ENCODE data around the gene SLC26A2.
"Not testable (repeated sequence)": the region's sequence is repeated elsewhere in the genome, so short reads cannot be mapped to it uniquely, and the experiment has no call there.

The SLC26A2 gene

DNA sequence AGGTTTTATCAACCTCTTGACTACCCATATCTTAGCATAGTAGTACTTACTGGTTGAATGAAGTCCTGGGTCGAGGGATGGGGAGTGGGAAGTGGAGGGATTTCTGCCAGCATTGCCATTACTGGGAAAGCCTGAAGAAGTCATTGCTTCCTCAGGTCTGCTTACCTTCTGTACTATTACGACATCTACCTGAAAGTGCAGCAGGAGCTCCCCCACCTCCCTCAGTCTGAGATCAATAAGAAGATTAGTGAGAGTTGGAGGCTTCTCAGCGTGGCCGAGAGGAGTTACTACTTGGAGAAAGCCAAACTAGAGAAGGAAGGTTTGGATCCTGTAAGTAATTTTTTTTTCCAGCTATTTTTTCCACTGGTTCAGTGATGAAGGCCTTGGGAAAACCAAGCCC, 45.8 kb downstream of the SLC26A2 start:
- DNase-seq (ENCODE audit: low read depth in 2 of 2): no peak

DNA sequence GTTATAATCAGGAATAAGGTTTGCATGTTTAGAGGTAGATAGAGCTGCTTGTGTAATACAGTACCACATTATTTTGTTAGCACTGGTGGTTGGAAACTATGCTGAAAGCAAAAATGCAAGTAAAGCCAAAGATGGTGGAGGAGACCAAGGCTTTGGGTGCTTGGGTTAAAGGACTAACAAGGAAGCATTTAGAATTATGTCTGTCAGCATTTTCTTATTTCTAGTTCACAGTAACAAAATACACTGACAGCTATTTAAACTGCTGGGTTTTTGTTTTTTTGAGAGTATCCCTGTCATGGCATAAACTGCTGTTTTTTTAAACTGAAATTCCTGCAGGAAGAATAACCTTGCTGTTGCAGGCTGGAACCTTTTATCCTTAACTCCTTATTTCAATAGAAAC, 46.5 kb downstream of the SLC26A2 start:
- no peak for DNase-seq (ENCODE audit: low read depth in 2 of 2)

DNA sequence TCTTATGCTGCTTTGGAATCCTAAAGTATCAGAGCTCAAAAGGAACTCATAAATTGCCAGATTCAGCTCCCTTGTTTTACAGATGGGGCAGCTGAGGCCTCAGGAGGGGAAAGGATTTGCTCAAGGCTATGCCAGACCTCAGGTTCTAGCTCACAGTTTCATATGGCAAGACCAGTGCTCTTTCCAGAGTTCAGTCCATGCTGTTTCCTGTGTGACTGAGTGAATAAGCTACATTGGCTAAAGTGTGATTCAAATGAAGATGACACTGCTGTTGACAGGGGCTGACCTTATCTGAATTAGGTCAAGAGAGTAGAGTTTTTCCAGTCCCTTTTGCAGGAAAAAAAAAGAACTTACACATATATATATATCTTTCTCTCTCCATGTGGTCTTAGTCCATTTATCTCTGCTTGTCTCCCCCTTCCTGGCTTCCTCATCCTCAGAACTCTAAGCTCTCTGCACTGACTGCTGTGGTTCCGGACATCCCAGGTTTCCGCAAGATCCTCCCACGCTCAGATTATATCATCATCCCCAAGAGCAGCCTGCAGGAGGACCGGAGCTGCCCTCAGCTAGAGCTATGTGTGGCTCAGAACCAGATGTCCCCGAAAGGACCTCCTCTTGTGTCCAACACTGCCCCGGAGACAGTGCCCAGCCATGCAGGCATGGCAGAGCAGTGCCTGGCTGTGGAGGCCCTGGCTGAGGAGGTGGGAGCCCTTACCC, 49.3 kb downstream of the SLC26A2 start:
- no peak for DNase-seq (ENCODE audit: low read depth in 2 of 2)

DNA sequence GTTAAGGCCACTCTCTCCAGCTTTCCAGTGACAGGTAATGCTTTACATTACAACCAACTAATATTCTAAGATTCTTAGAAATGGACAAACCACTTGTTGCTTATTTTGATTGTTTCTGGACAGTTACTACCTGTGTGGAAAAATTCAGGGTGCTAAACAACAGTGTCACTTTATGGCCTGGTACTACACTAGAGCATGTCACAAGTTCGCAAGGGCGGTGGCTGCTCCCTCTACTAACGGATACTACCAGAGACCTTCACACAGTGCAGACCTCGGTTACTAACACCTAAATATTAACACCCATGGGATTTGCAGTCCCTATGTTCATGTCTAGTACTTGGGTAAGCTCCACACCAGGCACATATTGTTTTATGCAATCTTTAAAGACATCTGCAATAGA, 53.4 kb downstream of the SLC26A2 start:
- no peak for DNase-seq (ENCODE audit: low read depth in 2 of 2)

DNA sequence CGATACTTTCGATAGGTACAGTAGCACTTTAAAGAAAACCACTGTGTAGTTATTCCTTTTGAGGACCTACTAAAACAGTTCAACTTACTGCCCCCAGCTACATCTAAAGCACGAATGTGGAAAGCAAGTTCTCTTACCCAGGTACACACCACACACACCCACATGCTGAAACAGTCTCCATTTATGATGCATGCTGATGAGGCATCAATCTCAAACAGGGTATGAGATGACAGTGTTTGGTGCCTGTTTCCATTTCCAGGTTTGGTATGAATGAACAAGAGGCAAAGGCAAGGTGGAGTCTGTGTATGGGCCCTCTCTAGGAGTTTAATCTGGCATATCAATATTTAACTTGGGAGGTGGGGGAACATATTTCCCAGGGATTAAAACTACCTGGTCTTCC, 53.9 kb downstream of the SLC26A2 start:
- no peak for DNase-seq (ENCODE audit: low read depth in 2 of 2)

DNA sequence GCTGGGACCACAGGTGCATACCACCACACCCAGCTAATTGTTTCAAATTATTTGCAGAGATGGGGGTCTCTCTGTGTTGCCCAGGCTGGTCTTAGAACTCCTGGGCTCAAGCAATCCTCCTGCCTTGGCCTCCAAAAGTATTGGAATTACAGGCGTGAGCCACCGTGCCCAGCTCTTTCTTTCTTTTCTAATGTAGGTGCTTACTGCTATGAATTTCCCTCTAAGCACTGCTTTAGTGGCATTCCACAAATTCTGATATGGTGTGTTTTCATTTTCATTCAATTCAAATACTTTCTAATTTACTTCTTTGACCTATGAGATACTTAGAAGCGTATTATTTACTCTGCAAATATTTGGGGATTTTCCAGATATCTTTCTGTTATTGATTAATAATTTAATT, 54.9 kb downstream of the SLC26A2 start:
- no peak for DNase-seq (ENCODE audit: low read depth in 2 of 2)

DNA sequence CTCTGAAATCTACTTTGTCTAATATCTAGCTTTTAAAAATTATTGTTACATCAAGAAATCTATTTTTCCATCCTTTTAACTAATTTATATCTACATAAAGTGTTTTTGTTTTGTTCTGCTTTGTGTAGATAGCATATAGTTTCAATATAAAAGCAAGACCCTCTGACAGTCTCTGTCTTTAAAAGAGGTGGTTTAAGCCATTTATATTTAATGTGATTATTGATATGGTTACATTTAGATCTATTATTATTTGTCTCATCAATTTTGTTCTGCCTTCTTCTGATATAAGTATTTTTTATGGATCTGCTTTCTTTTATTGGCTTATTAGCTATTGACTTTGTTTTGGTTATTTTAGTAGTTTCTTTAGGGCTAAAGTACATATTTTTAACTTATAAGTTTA, 56.0 kb downstream of the SLC26A2 start:
- no peak for DNase-seq (ENCODE audit: low read depth in 2 of 2)

DNA sequence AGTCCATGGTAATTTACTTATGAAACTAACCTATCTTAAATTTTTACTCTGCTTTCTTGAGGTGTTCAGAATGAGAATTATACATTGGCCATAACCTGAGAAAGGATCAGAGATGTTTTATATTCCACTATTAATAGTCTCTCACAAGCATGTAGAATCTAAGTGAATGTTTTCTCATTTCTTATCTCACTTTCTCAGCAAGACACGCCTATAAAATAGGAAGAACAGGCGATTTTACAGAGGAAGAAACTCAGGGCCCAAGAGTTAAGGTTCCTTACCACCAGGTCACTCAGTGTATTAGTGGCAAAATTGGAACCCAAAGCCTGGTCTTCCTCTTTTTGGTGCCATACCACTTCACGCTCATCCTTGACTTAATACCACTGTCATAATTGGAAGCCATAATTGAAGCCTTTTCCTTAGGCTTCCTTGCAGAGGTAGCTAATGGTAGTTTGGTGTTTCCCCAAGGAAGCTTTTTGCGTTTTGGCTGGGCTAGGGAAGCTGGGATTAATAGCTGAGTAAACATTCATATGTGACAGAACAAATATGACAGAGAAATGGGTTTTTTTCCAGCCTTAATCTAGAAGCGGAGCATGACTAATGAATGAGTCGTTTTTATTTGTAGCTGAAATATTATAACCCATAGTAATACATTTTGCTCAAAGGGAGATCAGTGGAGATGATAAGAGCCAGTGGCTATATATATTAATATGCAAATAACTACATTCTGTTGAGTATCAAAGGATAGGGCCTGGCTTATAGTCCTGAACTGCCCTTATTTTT, 56.9 kb downstream of the SLC26A2 start:
- no peak for DNase-seq (ENCODE audit: low read depth in 2 of 2)

DNA sequence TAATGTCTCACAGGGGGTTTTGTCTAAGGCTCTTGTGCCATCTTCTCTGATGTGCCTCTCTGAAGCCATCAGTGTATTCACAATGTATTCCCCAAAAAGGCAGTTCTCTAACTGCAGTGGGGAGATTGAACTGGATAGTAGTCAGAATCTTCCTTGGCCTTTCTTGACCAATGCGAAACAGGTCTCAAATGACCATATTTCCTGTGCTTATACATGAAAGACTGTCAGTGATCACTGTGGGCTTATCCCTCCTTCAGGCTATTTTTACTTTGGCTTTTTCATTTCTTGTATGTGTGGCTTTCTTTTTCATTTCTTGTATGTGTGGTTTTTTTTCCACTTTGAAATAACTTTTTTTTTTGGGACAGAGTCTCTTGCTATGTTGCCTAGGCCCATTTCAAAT, 59.7 kb downstream of the SLC26A2 start:
- DNase-seq (ENCODE audit: low read depth in 2 of 2): no peak

DNA sequence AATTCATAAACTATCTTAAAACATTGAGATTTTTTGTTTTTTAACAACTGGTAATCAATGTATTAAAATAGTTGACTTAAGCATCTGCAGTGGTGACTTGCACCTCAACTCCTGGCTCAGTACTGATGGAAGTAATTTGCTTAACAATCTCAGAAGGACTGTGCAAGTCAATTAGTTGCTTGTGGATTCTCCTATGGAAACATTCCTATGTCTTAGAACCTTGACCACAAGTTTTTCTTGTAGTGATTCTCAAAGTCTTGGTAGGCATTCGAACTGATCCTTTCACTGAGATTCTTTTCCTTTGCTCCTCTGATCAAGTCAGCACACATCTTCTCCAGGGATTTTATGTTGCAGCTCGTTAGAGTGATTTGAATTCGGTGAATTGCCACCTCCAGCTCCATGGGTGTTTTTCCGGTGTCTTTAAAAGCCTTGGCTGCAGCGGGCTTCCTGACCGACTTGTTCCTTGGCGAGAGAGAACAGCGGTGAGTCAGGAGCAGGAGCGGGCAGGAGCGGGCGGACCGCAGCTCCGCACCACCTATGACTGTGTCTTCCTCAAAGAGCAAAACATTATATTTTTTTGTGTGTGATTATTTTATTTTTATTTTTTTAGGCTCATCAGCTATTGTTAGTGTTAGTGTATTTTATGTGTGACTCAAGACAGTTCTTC, 61.1 kb downstream of the SLC26A2 start:
- no peak for DNase-seq (ENCODE audit: low read depth in 2 of 2)

DNA sequence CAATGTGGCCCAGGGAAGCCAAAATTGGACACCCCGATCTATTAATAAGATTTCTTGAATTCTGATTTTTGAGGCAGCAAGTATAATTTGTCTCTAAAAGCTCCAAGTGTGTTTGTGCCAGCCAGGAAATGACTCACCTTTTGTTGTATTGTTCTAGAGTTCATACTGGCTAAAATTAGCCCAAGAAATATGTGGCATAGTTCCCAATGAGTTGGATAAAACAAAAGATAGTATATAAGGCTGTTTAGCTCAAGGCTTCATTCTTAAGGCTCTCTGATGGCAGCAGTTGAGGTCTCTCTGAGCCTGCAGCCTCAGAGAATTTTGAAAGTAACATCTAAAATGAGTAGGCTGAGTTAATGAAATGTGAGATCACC, 61.6 kb downstream of the SLC26A2 start:
- no peak for DNase-seq (ENCODE audit: low read depth in 2 of 2)

DNA sequence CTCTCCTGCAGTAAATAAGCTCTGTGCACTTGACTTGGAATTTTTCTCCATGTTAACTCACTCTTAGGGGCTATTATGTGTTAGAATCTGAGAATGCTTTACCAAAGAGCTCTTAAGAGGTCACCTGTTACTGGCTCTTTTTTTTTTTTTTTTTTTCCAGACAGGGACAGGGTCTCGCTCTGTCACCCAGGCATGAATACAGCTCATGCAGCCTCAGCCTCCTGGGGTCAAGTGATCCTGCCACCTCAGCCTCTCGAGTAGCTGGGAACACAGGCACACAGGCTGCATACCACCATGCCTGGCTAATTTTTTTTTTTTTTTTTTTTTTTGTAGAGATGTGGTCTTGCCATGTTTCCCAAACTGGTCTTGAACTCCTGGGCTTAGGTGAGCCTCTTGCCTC, 62.1 kb downstream of the SLC26A2 start:
- DNase-seq (ENCODE audit: low read depth in 2 of 2): no peak

DNA sequence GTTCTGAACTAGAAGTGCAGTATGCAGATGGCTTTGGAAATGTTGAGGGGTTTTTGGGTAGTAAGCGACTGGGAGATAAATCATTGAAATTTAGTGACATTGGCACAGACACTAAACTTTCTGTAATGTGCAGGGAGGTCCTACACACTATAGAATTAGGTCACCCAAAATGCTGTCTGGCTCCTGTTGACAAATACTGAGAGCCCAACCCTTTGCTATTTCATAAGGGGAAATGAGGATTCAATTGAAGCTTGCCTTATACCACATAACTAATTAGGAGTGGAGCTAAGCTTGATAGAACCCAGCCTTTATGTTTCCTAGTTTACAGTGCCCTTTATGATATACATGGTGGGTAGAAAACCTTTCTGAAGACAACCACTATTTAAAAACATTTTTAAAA, 62.6 kb downstream of the SLC26A2 start:
- DNase-seq (ENCODE audit: low read depth in 2 of 2): no peak

DNA sequence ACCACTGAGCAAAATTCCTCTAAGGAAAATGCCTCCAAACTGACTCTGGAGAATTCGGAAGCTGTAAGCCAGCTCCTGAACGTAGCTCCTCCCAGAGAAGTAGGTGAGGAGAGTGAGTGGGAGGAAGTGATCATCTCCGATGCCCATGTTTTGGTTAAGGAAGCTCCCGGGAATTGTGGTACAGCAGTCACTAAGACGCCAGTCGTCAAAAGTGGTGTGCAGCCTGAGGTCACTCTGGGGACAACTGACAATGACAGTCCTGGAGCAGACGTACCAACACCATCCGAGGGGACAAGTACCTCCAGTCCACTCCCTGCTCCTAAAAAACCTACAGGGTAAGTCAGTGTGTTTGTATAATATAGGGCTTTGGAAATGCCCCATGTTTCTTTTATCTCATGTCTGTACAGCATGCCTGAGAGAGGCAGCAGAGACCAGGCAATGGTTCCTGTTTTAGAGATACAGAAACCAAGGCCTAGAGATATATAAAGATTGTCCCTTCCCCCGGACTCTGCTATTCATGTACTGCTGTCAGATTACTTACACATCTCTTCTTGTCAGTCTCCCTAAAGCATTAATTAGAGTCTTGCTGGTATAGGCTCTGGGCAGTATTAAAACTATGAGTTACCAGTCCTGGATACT, 63.9 kb downstream of the SLC26A2 start:
- no peak for DNase-seq (ENCODE audit: low read depth in 2 of 2)

DNA sequence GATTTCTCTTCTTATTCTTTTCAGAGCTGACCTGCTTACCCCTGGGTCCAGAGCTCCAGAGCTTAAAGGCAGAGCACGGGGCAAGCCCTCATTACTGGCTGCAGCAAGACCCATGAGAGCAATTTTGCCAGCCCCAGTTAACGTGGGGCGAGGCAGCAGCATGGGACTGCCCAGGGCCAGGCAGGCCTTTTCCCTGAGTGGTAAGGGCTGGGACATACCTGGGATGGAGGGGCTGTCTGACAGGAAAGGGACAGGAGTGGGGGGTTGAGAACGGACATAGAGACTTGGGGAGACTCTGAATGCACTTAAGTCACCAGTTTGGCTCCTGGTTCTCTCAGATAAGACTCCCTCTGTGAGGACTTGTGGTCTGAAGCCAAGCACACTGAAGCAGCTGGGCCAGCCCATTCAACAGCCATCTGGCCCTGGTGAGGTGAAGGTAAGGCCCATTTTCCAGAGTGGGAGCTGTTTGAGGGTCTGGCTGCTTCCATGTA, 66.2 kb downstream of the SLC26A2 start:
- no peak for DNase-seq (ENCODE audit: low read depth in 2 of 2)

DNA sequence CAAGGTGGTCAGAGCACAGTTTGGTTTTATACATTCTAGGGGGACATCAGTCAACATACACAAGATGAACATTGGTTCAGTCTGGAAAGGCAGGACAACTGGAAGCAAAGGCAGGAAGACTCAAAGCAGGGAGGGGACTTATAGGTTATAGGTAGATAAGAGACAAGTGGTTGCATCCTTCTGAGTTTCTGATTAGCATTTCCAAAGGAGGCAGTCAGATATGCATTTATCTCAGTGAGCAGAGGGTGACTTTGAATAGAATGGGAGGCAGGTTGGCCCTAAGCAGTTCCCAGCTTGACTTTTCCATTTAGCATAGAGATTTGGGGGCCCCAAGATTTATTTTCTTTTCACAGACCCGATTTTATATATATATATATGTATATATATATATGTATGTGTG, 67.5 kb downstream of the SLC26A2 start:
- DNase-seq (ENCODE audit: low read depth in 2 of 2): not testable (repeated sequence)

DNA sequence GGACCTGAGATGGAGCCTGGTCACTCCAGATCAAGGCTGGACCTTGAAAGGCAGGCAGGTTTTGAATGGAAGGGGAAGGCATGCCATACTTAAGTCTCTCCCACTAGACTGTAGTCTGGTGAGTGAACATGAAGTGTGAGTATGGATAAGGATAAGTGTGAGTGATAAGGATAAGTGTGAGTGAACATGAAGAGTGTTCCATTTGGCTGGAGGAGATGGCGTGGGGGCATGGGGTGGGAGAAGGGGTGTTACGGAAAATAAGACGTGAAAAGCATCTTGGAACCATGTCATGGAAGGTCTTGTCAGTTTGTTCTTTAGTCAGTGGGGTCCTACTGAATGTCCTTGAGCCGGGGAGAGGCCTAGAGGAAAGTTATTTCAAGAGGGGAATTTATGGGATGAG, 72.8 kb downstream of the SLC26A2 start:
- DNase-seq (ENCODE audit: low read depth in 2 of 2): no peak

DNA sequence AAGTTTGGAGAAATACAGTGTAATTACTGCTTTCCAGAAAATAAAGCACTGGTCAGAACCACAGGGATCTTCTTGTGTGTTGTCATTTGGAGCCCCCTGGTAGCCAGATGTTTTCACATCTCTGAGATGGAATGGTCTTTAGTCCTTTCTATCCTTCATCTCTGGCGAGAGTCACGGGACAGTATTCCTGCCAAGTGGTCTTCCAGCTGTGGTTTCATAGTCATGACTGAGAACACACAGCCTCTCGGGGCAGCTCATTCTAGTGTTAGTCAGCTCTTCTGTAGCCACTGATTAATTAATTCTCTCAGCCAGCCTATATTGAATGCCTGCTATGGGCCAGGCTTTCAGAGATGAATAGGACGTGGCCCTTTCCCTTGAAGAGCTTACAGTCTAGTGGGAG, 74.1 kb downstream of the SLC26A2 start:
- no peak for DNase-seq (ENCODE audit: low read depth in 2 of 2)

DNA sequence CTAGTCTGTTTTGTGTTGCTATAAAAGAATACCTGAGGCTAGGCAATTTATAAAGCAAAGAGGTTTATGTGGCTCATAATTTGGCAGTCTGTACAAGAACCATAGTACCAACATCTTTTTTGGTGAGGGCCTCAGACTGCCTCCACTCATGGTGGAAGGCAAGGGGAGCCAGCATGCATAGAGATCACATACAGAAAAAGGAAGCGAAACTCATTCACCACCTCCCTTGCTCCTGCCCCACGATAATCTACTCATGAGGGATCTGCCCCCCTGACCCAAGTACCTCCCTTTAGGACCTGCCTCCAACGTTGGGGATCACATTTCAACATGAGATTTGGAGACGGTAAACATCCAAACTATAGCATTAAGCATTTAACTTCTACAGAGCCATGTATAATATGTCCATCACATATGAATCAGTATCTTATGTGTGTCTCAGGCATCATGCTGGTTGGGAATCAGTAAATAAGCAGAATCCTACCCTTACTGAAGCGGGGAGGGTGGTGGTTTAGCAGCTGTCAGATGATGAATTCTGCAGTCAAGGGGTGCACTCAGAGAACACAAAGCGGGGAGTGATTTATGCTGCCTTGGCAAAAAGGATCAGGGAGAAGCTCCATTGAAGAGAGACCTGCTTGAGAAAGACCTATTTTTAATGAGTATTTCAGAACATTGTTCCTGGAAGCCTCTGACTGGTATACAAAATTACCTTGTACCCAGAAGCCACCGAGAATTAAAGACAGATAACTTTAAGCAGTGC, 74.8 kb downstream of the SLC26A2 start:
- no peak for DNase-seq (ENCODE audit: low read depth in 2 of 2)

DNA sequence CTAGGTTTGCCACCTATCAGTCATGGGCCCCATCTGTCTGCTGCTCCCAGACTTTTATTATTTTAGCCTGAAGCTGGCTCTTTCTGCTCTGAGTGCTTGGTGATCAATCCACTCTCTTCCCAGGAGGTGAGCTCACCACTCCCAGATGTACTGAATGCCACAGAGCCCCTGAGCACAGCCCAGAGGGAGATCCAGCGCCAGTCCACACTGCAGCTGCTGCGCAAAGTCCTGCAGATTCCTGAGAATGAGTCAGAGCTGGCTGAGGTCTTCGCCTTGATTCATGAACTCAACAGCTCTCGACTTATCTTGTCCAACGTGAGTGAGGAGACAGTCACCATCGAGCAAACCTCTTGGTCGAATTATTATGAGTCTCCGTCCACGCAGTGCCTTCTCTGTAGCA, 76.0 kb downstream of the SLC26A2 start:
- DNase-seq (ENCODE audit: low read depth in 2 of 2): no peak
